Gastroesophageal sphincter (tissue), 3 donors: ENCODE measurements around the gene SF1.

ENCODE experiments used
- EP300 ChIP-seq: sonication (generic); formaldehyde crosslinking; IDR thresholded peaks from one replicate; pipeline ENCODE4 v1.6.1; 2017; ENCODE audit warnings: antibody characterized with exemption, mild to moderate bottlenecking
- POLR2A ChIP-seq, 2 donors: fragments of 450-650 bp; IDR thresholded peaks; one replicate each; pipeline ENCODE4 v1.6.1; 2017; ENCODE audit warnings: antibody characterized with exemption in 2 of 2, mild to moderate bottlenecking in 2 of 2, moderate library complexity in 1 of 2
- POLR2AphosphoS5 ChIP-seq: sonication (generic); formaldehyde crosslinking; IDR thresholded peaks from one replicate; pipeline ENCODE4 v1.6.1; 2017; ENCODE audit warnings: antibody characterized with exemption
- TF ChIP-seq, protein P1 (sequence below), 4 experiments: fragments of 200-600 bp in 2 of 4; fragments of 450-650 bp in 2 of 4; sonication (generic) in 1 of 4; IDR thresholded peaks; one replicate each; pipeline ENCODE4 v1.5.1; 2017 to 2019; ENCODE audit warnings: antibody characterized with exemption in 4 of 4, mild to moderate bottlenecking in 2 of 4, moderate library complexity in 2 of 4

GRCh38 chr11:64760759-64761420, 17.5 kb downstream of the SF1 start:
- TF ChIP-seq, protein P1, sequence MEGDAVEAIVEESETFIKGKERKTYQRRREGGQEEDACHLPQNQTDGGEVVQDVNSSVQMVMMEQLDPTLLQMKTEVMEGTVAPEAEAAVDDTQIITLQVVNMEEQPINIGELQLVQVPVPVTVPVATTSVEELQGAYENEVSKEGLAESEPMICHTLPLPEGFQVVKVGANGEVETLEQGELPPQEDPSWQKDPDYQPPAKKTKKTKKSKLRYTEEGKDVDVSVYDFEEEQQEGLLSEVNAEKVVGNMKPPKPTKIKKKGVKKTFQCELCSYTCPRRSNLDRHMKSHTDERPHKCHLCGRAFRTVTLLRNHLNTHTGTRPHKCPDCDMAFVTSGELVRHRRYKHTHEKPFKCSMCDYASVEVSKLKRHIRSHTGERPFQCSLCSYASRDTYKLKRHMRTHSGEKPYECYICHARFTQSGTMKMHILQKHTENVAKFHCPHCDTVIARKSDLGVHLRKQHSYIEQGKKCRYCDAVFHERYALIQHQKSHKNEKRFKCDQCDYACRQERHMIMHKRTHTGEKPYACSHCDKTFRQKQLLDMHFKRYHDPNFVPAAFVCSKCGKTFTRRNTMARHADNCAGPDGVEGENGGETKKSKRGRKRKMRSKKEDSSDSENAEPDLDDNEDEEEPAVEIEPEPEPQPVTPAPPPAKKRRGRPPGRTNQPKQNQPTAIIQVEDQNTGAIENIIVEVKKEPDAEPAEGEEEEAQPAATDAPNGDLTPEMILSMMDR (IDR thresholded peaks at IDR 0.05): no peak
- no peak for TF ChIP-seq EP300
- TF ChIP-seq POLR2A (IDR thresholded peaks at IDR 0.05): no peak
- TF ChIP-seq POLR2AphosphoS5: no peak
